ENCODE data around the gene CRTC1.

DNA sequence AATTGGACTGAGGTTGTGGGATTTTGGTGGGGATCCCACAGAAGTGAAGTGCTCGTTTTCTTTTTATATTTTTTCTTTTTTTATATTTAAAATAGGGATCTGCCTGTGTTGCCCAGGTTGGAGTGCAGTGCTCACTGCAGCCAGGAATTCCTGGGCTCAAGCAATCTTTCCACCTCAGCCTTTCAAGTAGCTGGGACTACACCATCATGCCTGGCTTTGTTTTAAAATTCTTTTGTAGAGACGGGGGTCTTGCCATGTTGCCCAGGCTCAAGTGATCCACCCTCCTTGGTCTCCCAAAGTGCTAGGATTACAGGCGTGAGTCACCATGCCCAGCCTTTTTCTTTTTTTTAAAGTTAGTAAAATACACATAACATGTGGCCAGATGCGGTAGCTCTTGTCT, 20.6 kb downstream of the CRTC1 start:
- TF ChIP-seq EZH2 (IDR thresholded peaks at IDR 0.05; ENCODE audit: borderline replicate concordance): no peak
- TF ChIP-seq, protein P1, sequence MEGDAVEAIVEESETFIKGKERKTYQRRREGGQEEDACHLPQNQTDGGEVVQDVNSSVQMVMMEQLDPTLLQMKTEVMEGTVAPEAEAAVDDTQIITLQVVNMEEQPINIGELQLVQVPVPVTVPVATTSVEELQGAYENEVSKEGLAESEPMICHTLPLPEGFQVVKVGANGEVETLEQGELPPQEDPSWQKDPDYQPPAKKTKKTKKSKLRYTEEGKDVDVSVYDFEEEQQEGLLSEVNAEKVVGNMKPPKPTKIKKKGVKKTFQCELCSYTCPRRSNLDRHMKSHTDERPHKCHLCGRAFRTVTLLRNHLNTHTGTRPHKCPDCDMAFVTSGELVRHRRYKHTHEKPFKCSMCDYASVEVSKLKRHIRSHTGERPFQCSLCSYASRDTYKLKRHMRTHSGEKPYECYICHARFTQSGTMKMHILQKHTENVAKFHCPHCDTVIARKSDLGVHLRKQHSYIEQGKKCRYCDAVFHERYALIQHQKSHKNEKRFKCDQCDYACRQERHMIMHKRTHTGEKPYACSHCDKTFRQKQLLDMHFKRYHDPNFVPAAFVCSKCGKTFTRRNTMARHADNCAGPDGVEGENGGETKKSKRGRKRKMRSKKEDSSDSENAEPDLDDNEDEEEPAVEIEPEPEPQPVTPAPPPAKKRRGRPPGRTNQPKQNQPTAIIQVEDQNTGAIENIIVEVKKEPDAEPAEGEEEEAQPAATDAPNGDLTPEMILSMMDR (IDR thresholded peaks at IDR 0.05; ENCODE audit: poor library complexity): no peak
